Right lung (tissue), 10 donors: ENCODE data around the gene NHP2. TPM values are rescaled to one million over a fixed set of nuclear protein-coding genes. Genes with fewer than 3 reads are reported as not detected.
"Not testable (repeated sequence)": the region's sequence is repeated elsewhere in the genome, so short reads cannot be mapped to it uniquely, and the experiment has no call there.

ENCODE experiments used
- DNase-seq, 2 donors: peaks; one replicate each; pipeline ENCODE4 v3.0.0-alpha.2; 2013
- long read RNA-seq, 8 donors: transcript quantifications; one replicate each; lab custom pipeline, GENCODE V29; 2026
- polyA plus RNA-seq, 5 donors: library from polyadenylated mRNA; unstranded; fragments of 120-200 nt; gene quantifications; one replicate each; pipeline versions ENCODE4 v1.2.1 to v1.2.3, GENCODE V29; 2013; ENCODE audit warnings: inconsistent platforms in 1 of 5, low replicate concordance in 1 of 5; ENCODE audit not compliant: insufficient read length in 5 of 5, insufficient read depth in 1 of 5

NHP2 gene
- polyA plus RNA-seq, result 100 to 1,000 TPM in 2 of 5 donors, 10 to 100 TPM in 3; 79.2 to 138 (median 85.2) TPM
- long read RNA-seq, donor 1, transcript NHP2-201 (4 exons, 865 nt), result major isoform, 133 of 160 reads
- long read RNA-seq, donor 1, transcript NHP2-205 (3 exons, 475 nt), result minor isoform, 5 of 160 reads
- long read RNA-seq, donor 1, transcript NHP2-202 (3 exons, 599 nt), result minor isoform, 9 of 160 reads
- long read RNA-seq, donor 1, partial matches to known transcripts, result 9 of 160 reads
- long read RNA-seq, donor 1, other reads (novel, unspliced or antisense), result 0 of 160 reads
- long read RNA-seq, donor 2, transcript NHP2-201 (4 exons, 865 nt), result major isoform, 94 of 103 reads
- long read RNA-seq, donor 2, transcript NHP2-202 (3 exons, 599 nt), result minor isoform, 7 of 103 reads
- long read RNA-seq, donor 2, partial matches to known transcripts, result 0 of 103 reads
- long read RNA-seq, donor 2, other reads (novel, unspliced or antisense), result 0 of 103 reads
- long read RNA-seq, donor 3, transcript NHP2-202 (3 exons, 599 nt), result minor isoform, 5 of 128 reads
- long read RNA-seq, donor 3, transcript NHP2-201 (4 exons, 865 nt), result major isoform, 114 of 128 reads
- long read RNA-seq, donor 3, partial matches to known transcripts, result 6 of 128 reads
- long read RNA-seq, donor 3, other reads (novel, unspliced or antisense), result 0 of 128 reads
- long read RNA-seq, donor 4, transcript NHP2-201 (4 exons, 865 nt), result major isoform, 58 of 68 reads
- long read RNA-seq, donor 4, transcript NHP2-202 (3 exons, 599 nt), result minor isoform, 6 of 68 reads
- long read RNA-seq, donor 4, partial matches to known transcripts, result 0 of 68 reads
- long read RNA-seq, donor 4, other reads (novel, unspliced or antisense), result 0 of 68 reads
- long read RNA-seq, donor 5, transcript NHP2-202 (3 exons, 599 nt), result minor isoform, 10 of 164 reads
- long read RNA-seq, donor 5, transcript NHP2-201 (4 exons, 865 nt), result major isoform, 149 of 164 reads
- long read RNA-seq, donor 5, partial matches to known transcripts, result 0 of 164 reads
- long read RNA-seq, donor 5, other reads (novel, unspliced or antisense), result 0 of 164 reads
- long read RNA-seq, donor 6, transcript NHP2-202 (3 exons, 599 nt), result minor isoform, 10 of 142 reads
- long read RNA-seq, donor 6, transcript NHP2-201 (4 exons, 865 nt), result major isoform, 128 of 142 reads
- long read RNA-seq, donor 6, partial matches to known transcripts, result 0 of 142 reads
- long read RNA-seq, donor 6, other reads (novel, unspliced or antisense), result 0 of 142 reads
- long read RNA-seq, donor 7, transcript NHP2-202 (3 exons, 599 nt), result minor isoform, 10 of 110 reads
- long read RNA-seq, donor 7, transcript NHP2-201 (4 exons, 865 nt), result major isoform, 99 of 110 reads
- long read RNA-seq, donor 7, partial matches to known transcripts, result 0 of 110 reads
- long read RNA-seq, donor 7, other reads (novel, unspliced or antisense), result 0 of 110 reads
- long read RNA-seq, donor 8, transcript NHP2-201 (4 exons, 865 nt), result major isoform, 43 of 57 reads
- long read RNA-seq, donor 8, transcript NHP2-202 (3 exons, 599 nt), result minor isoform, 5 of 57 reads
- long read RNA-seq, donor 8, partial matches to known transcripts, result 5 of 57 reads
- long read RNA-seq, donor 8, other reads (novel, unspliced or antisense), result 0 of 57 reads

DNA sequence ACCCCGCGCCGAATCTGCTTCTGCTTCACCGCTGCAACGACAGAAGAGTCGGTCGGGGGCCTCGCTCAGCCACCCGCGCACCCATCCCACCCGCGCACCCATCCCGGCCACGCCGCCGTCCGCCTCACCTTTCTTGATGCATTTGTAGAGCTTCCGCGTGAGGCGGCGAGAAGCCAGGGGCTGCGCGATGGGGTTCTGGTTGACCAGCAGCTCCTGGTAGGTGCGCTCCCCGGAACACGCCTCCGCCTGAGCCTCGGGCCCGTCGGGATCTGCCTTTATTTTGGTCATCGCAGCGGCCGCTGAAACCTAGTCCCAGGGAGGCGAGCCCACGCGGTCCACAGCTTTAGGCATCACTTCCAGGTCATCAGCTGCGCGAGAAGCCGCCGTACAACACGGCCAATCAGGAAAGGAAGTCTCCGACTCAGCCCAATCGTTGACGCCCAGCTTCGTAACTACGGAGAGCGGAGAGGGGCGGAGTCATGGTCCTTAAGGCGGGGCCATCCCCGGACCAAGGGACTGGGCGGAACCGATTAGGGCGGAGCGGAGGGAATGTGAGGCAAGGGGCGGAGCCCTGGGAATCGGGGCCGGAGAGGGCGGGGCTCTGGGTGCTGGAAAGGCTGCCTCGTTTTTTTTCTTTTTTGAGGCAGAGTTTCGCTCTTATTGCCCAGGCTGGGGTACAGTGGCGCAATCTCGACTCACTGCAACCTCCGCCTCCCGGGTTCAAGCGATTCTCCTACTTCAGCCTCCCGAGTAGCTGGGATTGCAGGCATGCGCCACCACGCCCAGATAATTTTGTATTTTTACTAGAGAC lies at the start of gene NHP2:
TSS of gene NHP2 (minus strand) at position 356 of the 811 bp plus-strand sequence. CDS start at position 288, 68 bp downstream.
- DNase-seq, result peak; percentile 97 to 98

DNA sequence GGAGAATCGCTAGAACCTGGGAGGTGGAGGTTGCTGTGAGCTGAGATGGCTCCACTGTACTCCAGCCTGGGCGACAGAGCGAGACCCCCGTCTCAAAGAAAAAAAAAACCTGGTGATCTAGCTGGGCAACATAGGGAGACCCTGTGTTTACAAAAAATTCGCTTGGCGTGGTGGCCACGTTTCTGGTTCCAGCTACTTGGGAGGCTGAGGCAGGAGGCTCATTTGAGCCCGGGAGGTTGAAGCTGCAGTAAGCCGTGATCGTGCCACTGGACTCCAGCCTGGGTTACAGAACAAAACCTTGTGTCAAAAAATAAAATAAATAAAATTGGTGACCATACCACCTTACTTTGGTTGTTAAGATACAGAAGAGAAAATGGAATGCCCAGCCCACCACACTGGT lies 48.9 kb upstream of the NHP2 start:
- no peak for DNase-seq

DNA sequence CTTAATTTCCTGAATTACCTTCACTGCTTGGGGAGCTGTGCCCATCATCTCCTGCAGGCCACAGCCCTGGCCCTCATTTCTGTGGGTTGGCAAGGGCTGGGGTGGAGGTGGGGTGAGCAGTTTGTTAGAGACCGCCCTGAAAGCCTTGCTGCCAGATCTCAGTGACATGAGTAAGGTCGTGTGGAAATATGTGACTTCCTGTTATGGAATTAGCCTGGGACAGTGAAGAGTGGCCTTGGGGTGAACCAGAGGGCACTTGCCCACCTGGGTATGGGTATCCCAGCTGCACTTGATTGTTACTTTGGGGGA lies 48.2 kb upstream of the NHP2 start:
- DNase-seq, result no peak

DNA sequence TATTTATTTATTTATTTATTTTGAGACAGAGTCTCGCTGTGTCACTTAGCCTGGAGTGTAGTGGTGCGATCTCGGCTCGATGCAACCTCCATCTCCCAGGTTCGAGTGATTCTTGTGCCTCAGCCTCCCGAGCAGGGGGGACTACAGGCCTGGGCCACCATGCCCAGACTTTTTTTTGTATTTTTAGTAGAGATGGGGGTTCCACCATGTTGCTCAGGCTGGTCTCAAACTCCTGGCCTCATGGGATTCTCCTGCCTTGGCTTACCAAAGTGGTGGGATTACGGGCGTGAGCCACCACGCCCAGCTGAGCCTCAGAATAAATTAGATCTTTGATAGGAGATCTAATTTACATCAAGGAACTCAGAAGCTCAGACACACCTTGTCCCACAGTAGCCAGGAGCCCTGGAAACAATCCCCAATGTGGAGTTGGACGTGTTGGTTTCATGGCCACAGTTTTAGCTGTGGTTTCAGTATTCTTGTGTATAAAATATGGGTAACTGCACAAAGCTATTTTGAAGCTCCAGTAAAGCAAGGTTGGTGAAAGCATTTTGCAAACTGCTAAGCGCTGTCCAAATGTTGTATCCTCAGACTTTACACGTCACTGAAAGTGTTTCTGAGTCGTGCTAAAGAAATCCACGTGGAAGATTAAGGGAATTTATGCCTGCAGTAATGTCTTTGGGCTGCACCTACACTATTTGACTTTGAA lies 47.7 kb upstream of the NHP2 start:
- DNase-seq, result no peak

DNA sequence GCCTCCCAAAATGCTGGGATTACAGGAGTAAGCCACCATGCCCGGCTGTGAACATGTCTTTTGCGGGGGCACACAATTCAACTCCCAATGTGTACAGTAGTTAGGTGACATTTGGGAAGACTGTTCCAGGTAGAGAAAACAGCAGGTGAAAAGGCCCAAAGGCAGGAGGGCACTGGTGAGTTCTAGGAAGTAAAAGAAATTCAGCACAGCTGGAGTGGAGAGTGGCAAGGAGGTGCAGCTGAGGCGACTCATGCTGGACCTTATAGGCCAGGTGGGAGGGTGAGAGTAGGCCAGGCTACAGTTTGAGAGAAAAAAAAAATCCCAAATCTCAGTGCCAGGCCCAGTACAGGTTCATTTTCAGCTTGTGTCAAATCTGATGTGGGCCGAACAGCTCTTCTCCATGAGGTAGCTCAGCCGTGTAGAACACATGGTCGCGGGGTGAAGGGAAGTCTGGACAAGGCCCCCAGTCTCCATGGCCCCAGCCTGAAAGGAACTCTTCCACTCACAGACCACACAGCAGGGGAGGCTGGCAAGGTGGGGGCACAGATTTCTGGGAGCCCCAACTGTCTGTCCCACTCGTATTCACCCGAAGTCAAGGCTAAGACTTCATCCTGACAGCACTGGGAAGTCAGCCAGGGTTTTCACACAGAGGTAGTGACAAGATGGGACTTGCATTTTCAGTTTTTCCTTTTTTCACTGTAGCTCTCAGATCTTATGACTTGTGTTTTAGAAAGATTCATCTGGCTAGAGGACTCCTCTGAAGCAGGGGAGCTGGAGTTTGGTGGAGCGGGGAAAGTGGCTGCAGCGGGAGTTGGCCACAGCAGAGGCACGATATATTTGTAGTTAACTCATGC lies 46.1 kb upstream of the NHP2 start:
- DNase-seq, result no peak

DNA sequence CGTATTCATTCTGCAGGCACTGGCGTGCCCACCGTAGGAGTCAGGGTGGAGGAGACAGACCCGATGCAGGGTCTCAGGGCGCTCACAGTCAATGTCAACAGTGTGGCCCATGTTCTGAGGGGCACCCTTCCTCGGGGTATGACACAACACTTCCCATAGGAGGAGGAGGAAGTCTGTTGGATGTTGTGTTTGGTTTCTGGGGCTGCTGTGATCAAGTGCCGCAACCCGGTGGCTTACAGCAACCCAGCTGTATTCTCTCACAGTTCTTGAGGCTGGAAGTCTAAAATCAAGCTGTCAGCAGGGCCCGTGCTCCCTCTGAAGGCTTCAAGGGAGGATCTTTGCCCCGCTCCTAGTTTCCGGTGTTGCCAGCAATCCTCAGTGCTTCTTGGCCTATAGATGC lies 45.0 kb upstream of the NHP2 start:
- no peak for DNase-seq

DNA sequence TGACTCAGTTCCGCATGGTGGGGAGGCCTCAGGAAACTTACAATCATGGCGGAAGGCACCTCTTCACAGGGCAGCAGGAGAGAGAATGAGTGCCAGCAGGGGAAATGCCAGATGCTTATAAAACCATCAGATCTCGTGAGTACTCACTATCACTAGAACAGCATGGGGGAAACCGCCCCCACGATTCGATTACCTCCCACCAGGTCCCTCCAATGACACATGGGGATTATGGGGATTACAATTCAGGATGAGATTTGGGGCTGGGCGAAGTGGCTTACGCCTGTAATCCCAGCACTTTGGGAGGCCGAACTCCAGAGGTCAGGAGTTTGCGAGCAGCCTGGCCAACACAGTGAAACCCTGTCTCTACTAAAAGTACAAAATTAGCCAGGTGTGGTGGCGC lies 44.5 kb upstream of the NHP2 start:
- DNase-seq, result not testable (repeated sequence)

DNA sequence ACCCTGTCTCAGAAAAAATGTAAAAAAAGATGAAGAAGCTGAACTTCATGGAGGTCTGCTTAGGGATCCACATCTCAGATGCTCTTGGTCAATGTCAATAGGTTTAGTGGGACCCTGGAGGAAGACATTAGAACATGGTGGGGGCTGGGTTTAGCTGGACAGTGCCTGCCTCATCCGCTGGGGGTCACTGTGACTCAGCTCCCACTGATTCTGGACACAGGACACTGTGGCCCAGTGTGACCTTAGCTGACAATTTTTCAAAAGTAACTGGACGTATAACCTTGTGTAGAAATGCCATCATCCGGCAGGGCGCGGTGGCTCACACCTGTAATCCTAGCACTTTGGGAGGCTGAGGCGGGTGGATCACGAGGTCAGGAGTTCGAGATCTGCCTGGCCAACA lies 43.3 kb upstream of the NHP2 start:
- DNase-seq, result no peak

DNA sequence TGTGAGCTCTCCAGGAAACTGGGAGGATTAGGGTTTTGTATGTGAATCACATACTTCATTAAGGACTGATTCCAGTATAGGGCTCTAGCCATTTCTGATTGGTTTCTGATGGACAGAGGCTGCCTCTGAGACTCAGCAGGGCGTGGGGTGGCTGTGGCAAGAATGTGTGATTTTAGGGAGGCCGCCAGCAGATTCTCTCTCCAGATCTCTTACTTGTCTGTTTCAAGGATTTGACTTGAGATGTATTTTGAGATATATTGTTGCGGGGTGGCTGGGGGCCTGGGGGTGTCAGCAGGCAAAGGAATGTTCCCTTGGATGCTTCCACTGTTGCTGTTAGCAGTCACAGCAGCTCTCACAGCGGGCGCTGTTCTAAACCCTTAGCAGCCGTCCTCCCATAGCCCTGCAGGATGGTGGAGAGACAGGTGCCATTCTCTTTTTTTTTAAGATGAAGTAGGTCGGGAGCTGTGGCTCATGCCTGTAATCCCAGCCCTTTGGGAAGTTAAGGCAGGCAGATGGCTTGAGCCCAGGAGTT lies 42.7 kb upstream of the NHP2 start:
- no peak for DNase-seq

DNA sequence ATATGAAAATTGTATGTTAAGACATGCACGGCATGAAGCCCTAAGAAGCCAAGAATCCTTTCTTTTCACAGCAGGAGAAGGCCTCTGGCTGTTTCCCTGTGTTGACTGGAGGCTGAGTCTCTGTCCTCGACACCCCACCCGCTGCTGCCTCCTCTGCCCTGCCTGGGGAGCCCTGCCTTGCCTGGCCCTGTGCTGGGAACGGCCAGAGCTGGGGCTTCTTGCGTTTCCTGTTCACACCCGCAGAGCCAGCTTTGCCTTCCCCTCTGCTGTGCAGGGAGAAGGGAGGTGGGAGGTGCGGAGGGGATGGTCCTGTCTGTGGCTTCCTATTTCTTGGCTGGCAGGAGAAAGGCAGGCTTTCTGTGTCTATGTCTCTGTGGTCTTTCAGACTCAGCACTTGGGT lies 40.3 kb upstream of the NHP2 start:
- DNase-seq, result no peak

DNA sequence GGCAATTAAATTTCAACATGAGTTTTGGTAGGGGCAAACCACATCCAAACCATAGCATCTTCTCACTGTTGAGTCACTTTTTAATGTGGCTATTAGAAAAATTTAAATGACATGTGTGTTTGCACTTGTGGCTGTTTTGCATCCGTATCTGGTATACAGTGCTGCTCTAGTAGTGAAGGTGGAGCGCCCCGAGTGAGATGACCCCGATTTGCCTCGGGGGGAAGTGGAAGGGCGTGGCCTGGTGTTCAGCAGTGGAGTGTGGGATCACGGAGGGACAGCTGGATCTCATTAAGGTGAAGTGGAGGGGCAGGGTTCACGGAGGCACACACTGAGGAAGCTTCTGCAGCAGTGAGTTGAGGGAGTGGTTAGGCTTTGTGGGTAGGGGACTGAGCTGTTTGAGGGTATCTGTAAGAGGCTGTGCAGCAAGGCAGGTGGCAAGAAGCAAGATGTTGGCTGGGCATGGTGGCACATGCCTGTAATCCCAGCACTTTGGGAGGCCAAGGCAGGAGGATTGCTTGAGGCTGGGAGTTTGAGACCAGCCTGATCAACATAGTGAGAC lies 39.6 kb upstream of the NHP2 start:
- DNase-seq, result no peak

DNA sequence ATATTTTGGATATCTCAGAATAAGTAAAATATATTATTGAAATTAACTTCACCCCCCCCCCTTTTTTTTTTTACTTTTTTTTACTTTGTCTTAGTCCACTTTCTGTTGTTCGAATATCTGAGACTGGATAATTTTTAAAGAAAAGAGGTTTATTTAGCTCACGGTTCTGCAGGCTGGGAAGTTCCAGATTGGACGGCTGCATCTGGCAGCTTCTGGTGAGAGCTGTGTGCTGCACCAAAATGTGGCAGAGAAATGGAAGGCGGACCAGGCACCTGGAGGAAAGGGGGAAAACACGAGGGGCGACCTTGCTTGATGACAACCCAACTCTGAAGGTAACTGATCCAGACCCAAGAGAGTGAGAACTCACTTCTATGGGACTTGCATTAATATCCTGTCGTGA lies 39.1 kb upstream of the NHP2 start:
- DNase-seq, result no peak

DNA sequence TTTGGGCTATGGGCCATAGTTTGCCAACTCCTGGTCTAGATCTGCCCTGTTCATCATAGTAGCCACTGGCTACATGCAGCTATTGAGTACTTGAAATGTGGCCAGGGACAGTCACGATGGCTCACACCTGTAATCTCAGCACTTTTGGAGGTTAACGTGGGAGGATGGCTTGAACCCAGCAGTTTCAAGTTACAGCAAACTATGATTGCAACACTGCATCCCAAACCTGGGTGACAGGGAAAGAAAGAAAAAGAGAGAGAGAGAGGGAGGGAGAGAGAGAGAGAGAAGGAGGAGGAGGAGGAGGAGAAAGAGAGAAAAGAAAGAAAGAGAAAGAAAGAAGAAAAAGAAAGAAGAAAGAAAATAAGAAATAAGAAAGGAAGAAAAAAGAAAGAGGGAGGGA lies 38.6 kb upstream of the NHP2 start:
- DNase-seq, result no peak

DNA sequence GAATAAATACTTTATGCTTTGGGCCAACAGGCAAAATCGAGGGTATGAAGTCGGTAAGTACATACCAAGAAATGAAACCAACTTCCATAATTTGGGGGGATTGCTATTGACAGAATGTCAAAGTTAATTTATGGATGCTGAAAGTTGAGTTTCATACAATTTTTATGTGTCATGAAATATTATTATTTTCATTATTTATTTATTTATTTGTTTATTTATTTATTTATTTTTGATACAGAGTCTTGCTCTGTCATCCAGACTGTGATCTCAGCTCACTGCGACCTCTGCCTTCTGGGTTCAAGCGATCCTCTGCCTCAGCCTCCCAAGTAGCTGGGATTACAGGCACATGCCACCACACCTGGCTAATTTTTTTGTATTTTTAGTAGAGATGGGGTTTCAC lies 38.0 kb upstream of the NHP2 start:
- DNase-seq, result no peak

DNA sequence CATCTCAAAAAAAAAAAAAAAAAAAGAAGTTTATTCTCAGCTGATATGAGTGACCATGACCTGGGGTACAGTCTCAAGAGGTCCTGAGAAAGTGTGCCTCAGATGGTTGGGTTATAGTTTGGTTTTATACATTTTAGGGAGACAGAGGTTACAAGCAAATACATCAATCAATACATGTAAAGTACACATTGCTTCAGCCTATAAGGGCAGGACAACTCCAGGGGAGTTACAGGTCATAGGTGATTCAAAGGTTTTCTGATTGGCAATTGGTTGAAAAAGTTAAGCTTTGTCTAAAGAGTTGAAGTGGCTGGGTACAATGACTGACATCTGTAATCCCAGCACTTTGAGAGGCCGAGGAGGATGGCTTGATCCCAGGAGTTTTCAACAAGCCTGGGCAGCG lies 35.7 kb upstream of the NHP2 start:
- DNase-seq, result no peak

DNA sequence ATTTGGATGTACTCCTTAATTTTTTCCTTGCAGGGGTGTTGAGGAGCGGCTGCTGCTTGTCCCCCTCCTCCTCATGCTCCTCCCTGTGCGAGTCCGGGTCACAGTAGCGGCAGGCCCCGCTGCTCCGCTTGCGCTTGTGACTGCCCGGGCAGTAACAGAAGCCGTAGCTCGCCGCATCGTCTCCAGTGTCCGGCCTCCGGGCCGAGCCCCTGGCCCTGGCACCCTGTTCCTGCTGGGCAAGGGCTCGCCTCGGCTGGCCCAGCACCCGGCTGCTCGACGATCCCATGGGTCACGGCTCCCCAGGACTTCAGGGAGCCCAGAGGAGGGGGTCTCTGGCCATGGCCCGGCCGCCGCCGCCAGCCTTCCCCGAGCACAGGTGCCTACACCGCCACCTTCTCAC lies 33.3 kb upstream of the NHP2 start, which contains the start of gene GMCL2:
TSS of gene GMCL2 (minus strand) at position 358 of the 400 bp plus-strand sequence. CDS start at position 286, 72 bp downstream.
- no peak for DNase-seq

DNA sequence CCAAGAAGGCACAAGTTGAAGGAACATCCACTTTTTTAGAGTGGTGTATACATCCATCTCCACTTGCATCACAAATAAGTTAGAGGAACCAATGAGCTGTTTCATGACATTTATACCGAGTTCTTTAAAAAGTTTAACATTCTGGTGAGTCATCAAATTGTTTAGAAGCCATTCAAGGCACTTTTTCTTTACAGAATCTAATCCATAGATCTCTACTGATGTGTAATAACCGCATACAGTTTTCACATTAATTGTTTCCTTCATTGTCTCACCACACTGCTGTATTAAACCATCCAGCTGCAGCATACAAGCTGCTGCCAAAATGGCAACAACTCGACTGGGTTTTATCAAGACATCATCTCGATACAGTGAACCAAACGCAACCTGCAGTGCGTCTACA lies 32.7 kb upstream of the NHP2 start:
- DNase-seq, result no peak
